ENCODE measurements around the gene ZBTB7A. TPM values are rescaled to one million over a fixed set of nuclear protein-coding genes. Genes with fewer than 3 reads are reported as not detected.

Gene ZBTB7A
- total and polyA plus RNA-seq, 11 donors: 14.6 to 65.0 (median 28.6) TPM

GRCh38 chr19:4053423-4054324 lies 13.0 kb downstream of the ZBTB7A start:
- ATAC-seq (no peak), DNase-seq (peak in 1 of 5 donors; percentile 18)
- no peak overlapping the region for H3K4me3 ChIP-seq
- peaks cover 0 to 72% (median 41%) of the 10 kb centered on the region in 9 donors for H3K36me3 ChIP-seq
- 88 to 93% (median 90%) methylated on average over 76 to 82 of the region's 82 CpGs for WGBS, 4 donors
- H3K9me3 ChIP-seq: no peaks in the 10 kb centered on the region
- intact Hi-C loops (cut with DNase I): loop anchor here in 2 of 10 donors (5.0 kb wide), 1 partner anchor 36 kb away; no protein-coding TSS in a partner anchor
- TF ChIP-seq POLR2A (IDR thresholded peaks at IDR 0.05) (no peak), CTCF (IDR thresholded peaks at IDR 0.05) (no peak)
- H3K27me3 ChIP-seq: no peaks in the 10 kb centered on the region
- peak overlapping the region in 1 of 12 donors; percentile 43 for H3K27ac ChIP-seq
- H3K4me1 ChIP-seq: peaks cover 0 to 67% (median 37%) of the 10 kb centered on the region in 12 donors

- WGBS, 4 donors: 18 to 43% (median 24%) methylated on average over 13 of the region's 13 CpGs
- ATAC-seq (no peak), DNase-seq (peak in 1 of 5 donors; percentile 18)
- intact Hi-C loops (cut with DNase I): loop anchor here in 2 of 10 donors (5.0 kb wide), 1 partner anchor 36 kb away; no protein-coding TSS in a partner anchor
- peak overlapping the region in 5 of 12 donors; percentile 2 to 26 (median 8) for H3K4me3 ChIP-seq
- no peak for TF ChIP-seq POLR2A (IDR thresholded peaks at IDR 0.05)
- no peak for TF ChIP-seq CTCF (IDR thresholded peaks at IDR 0.05)
- H3K36me3 ChIP-seq: peaks cover 0 to 79% (median 45%) of the 10 kb centered on the region in 9 donors
- H3K9me3 ChIP-seq: no peaks in the 10 kb centered on the region
- H3K27ac ChIP-seq: peak overlapping the region in 11 of 12 donors; percentile 32 to 78 (median 59)
- no peaks in the 10 kb centered on the region for H3K27me3 ChIP-seq
- H3K4me1 ChIP-seq: peaks cover 0 to 64% (median 33%) of the 10 kb centered on the region in 12 donors
Measured at GRCh38 chr19:4052993-4053422, 13.7 kb downstream of the ZBTB7A start.

DNA sequence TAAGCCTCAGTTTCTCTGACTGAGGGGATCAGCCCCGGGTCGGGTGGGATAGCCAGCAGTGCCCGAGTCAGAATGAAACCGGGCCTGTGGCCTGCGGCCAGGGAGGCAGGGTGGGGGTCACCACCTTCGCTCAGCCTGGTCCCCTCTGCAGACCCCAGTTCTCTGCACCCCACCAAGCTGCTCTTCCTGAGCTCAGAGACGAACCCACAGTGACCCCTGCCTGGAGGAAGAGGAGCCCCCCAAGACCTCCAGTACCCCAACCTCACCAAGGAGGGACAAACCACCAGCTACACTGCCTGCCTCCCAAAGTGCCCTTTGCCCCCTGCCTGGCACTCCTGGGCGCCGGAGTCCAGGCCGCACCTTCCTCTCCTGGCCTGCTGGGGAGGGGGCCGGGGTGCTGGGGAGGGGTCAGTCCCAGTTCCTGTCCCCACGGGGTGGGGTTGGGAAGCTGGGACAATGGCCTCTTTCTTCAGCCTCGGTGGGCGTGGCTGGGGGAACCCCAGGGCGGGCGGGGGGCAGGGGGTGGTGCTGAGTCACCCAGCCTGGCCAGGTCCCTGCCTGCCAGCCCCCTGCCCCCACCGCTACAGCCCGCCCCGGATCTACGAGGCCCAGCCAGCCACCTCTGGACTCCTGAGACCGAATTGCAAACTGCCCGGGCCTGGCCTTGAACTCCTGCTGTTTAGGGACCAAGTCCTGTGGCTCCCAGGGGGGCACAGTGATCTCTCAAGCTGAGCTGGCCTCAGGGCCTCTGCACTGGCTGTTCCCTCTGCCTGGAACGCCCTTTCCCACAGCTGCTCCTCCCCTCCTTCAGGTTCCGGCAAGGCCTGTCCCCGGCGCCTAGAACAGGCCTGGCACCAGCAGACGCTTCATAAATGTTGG lies 14.3 kb downstream of the ZBTB7A start:
- H3K4me3 ChIP-seq: peak overlapping the region in 4 of 12 donors; percentile 2 to 26 (median 12)

More for the DNA sequence above, 14.3 kb downstream of the ZBTB7A start:
- intact Hi-C loops (cut with DNase I): loop anchor here in 2 of 10 donors (5.0 kb wide), 1 partner anchor 35 kb away; no protein-coding TSS in a partner anchor
- Histone ChIP-seq H3K27me3 (no peaks in the 10 kb centered on the region), H3K27ac (peak overlapping the region in 11 of 12 donors; percentile 32 to 78 (median 59)), H3K9me3 (no peaks in the 10 kb centered on the region), H3K4me1 (peaks cover 0 to 58% (median 30%) of the 10 kb centered on the region in 12 donors), H3K36me3 (peaks cover 0 to 84% (median 51%) of the 10 kb centered on the region in 9 donors)
- WGBS, 4 donors: 48 to 64% (median 55%) methylated on average over 18 to 27 of the region's 27 CpGs
- ATAC-seq (peak in 3 of 4 donors; percentile 31 to 66 (median 45)), DNase-seq (peak in 4 of 5 donors; percentile 55 to 70 (median 59))
- no peak for TF ChIP-seq CTCF (IDR thresholded peaks at IDR 0.05)
- TF ChIP-seq POLR2A (IDR thresholded peaks at IDR 0.05): no peak
